Posterior vena cava (tissue), 2 donors: ENCODE results near the gene MCM9. TPM values are rescaled to one million over a fixed set of nuclear protein-coding genes. Genes with fewer than 3 reads are reported as not detected.

Experiments
- total RNA-seq, 2 donors: library from RNA; stranded (reverse); fragmentation: NEBNext Ultra II Directional; extraction: Animal tissue kit (Norgen Biotek cat#: 25700); gene quantifications; one replicate each; pipeline ENCODE4 v1.2.1, GENCODE V29; 2021
- donor health status: DM: yes; HTN: yes; CAD: no.
- donor health status: DM: yes; HTN: yes; CAD: no.

The MCM9 gene
- total RNA-seq, 2 donors from 2014 or later = 10.3 to 12.3 TPM

Other genes with a start within 250 kb of the MCM9 start
- 10 to 100 TPM; 15.2 to 18.0 TPM for gene ASF1A, start 41.0 kb downstream of the MCM9 start, total RNA-seq
- 1 to 10 TPM; 4.5 to 5.9 TPM for gene FAM184A, start 143.5 kb upstream of the MCM9 start, total RNA-seq